MCF 10A (cell line): Measurements from ENCODE around the gene SHOC1. TPM values are rescaled to one million over a fixed set of nuclear protein-coding genes. Genes with fewer than 3 reads are reported as not detected.

Source experiments
- BruUV-seq: library from RNA; stranded (reverse); fragments of 400-500 nt; replicated peaks from 2 replicates; lab custom pipeline; 2021; lab: Mats Ljungman, UMichigan
- CTCF ChIA-PET: fragments of 300-600 bp; sonication (Branson Sonifier 250); formaldehyde crosslinking; extraction: SDS; loops from one replicate; lab custom pipeline; 2021; ENCODE audit warnings: antibody characterized with exemption, inconsistent platforms; lab: Yijun Ruan, JAX
- POLR2A ChIA-PET: fragments of 300-600, 350-650 bp; sonication (Branson Sonifier 250); formaldehyde crosslinking; extraction: SDS; loops from one replicate; lab custom pipeline; 2020; ENCODE audit warnings: antibody characterized with exemption, inconsistent platforms; lab: Yijun Ruan, JAX
- DNase-seq: peaks from one replicate; pipeline ENCODE4 v3.0.0-alpha.2; 2018; ENCODE audit not compliant: unreplicated experiment
- H3K27ac Mint-ChIP-seq: one replicate; pipeline ENCODE4 v1.8.0; 2022; ENCODE audit warnings: mild to moderate bottlenecking, low read depth, mixed read lengths; ENCODE audit not compliant: unreplicated experiment
- H3K27me3 Mint-ChIP-seq: one replicate; pipeline ENCODE4 v1.8.0; 2022; ENCODE audit warnings: mixed read lengths; ENCODE audit not compliant: insufficient read depth, unreplicated experiment
- H3K36me3 Mint-ChIP-seq: one replicate; pipeline ENCODE4 v1.8.0; 2022; ENCODE audit warnings: mild to moderate bottlenecking, moderate library complexity, mixed read lengths; ENCODE audit not compliant: insufficient read depth, unreplicated experiment
- H3K4me1 Mint-ChIP-seq: one replicate; pipeline ENCODE4 v1.8.0; 2022; ENCODE audit warnings: mixed read lengths; ENCODE audit not compliant: insufficient read depth, unreplicated experiment
- H3K4me3 Mint-ChIP-seq: one replicate; pipeline ENCODE4 v1.8.0; 2022; ENCODE audit warnings: mild to moderate bottlenecking, moderate library complexity, mixed read lengths; ENCODE audit not compliant: unreplicated experiment
- H3K9me3 Mint-ChIP-seq: one replicate; pipeline ENCODE4 v1.8.0; 2022; ENCODE audit warnings: mixed read lengths; ENCODE audit not compliant: unreplicated experiment
- intact Hi-C: fragments of 100-400 bp; cut with micrococcal nuclease; formaldehyde crosslinking; loops from 2 replicates; pipeline ENCODE4 v1.14.1; 2022
- total RNA-seq: library from RNA; stranded (reverse); gene quantifications from 2 replicates; pipeline ENCODE4 v1.2.3, GENCODE V29; 2022
- TF ChIP-seq, protein P1 (sequence below): fragments of 200-600 bp; IDR thresholded peaks from one replicate; pipeline ENCODE4 v1.8.0; 2022; ENCODE audit warnings: antibody characterized with exemption, mild to moderate bottlenecking; ENCODE audit not compliant: unreplicated experiment

The SHOC1 gene
- total RNA-seq, 1 experiment from 2014 or later: 0.09 TPM

DNA sequence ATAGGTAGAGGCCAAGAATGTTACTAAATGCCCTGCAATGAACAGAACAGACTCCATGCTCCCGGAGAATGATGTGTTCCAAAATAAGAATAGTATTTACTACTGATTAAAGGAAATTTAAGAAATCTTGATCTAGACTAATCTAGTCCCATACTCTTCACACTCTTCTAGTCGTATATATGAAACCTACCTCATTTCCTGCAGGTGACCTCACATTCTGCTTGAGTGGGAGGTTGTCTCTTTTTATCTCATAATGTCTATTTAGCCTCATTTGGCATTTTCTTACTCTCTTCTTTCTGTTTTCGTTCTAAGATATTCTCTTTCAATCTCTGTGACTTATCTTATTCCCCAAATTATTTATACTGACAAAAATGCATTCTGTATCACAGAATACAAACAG lies 9.2 kb upstream of the SHOC1 start:
- no TSS peak for BruUV-seq
- CTCF ChIA-PET: interaction anchor here (0.6 kb wide), 1 partner anchor 257 kb away, joined by 3 read pairs; no protein-coding TSS in a partner anchor
- no peak for DNase-seq
- Mint-ChIP-seq H3K4me3 (no peak overlapping the region), H3K27ac (peak overlapping the region; percentile 99), H3K9me3 (no peaks in the 10 kb centered on the region), H3K4me1 (peaks cover 22% of the 10 kb centered on the region), H3K27me3 (no peaks in the 10 kb centered on the region), H3K36me3 (peaks cover 6% of the 10 kb centered on the region)
- intact Hi-C loops: no loop called here
- POLR2A ChIA-PET: no interaction called here
- TF ChIP-seq, protein P1, sequence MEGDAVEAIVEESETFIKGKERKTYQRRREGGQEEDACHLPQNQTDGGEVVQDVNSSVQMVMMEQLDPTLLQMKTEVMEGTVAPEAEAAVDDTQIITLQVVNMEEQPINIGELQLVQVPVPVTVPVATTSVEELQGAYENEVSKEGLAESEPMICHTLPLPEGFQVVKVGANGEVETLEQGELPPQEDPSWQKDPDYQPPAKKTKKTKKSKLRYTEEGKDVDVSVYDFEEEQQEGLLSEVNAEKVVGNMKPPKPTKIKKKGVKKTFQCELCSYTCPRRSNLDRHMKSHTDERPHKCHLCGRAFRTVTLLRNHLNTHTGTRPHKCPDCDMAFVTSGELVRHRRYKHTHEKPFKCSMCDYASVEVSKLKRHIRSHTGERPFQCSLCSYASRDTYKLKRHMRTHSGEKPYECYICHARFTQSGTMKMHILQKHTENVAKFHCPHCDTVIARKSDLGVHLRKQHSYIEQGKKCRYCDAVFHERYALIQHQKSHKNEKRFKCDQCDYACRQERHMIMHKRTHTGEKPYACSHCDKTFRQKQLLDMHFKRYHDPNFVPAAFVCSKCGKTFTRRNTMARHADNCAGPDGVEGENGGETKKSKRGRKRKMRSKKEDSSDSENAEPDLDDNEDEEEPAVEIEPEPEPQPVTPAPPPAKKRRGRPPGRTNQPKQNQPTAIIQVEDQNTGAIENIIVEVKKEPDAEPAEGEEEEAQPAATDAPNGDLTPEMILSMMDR: no peak

- H3K9me3 Mint-ChIP-seq: no peaks in the 10 kb centered on the region
- CTCF ChIA-PET: no interaction called here
- peaks cover 8% of the 10 kb centered on the region for H3K4me1 Mint-ChIP-seq
- no peak overlapping the region for H3K27ac Mint-ChIP-seq
- TF ChIP-seq, protein P1: no peak
- no peak for DNase-seq
- intact Hi-C loops: no loop called here
- no peak overlapping the region for H3K4me3 Mint-ChIP-seq
- H3K36me3 Mint-ChIP-seq: no peaks in the 10 kb centered on the region
- BruUV-seq: no TSS peak
- H3K27me3 Mint-ChIP-seq: no peaks in the 10 kb centered on the region
- POLR2A ChIA-PET: interaction anchor here (3.2 kb wide), 1 partner anchor 97 kb away, joined by 9 read pairs; the partner anchor contains the start of gene UGCG
Observed at GRCh38 chr9:111799915-111800526, 5.3 kb upstream of the SHOC1 start.

GRCh38 chr9:111799506-111799905 lies 4.8 kb upstream of the SHOC1 start:
- CTCF ChIA-PET: no interaction called here
- no TSS peak for BruUV-seq
- peaks cover 10% of the 10 kb centered on the region for H3K4me1 Mint-ChIP-seq
- H3K27ac Mint-ChIP-seq: no peak overlapping the region
- DNase-seq: no peak
- H3K4me3 Mint-ChIP-seq: no peak overlapping the region
- no peaks in the 10 kb centered on the region for H3K27me3 Mint-ChIP-seq
- H3K36me3 Mint-ChIP-seq: no peaks in the 10 kb centered on the region
- TF ChIP-seq, protein P1: no peak
- no peaks in the 10 kb centered on the region for H3K9me3 Mint-ChIP-seq
- intact Hi-C loops: no loop called here
- POLR2A ChIA-PET: interaction anchor here (0.7 to 3.2 kb wide), 2 partner anchors 13 to 97 kb away, joined by 3 to 9 read pairs; partner anchors contain the start of gene UGCG

- Mint-ChIP-seq H3K4me1 (peaks cover 10% of the 10 kb centered on the region), H3K27ac (no peak overlapping the region), H3K9me3 (no peaks in the 10 kb centered on the region), H3K36me3 (no peaks in the 10 kb centered on the region), H3K4me3 (no peak overlapping the region), H3K27me3 (no peaks in the 10 kb centered on the region)
- TF ChIP-seq, protein P1: no peak
- no TSS peak for BruUV-seq
- ChIA-PET POLR2A (interaction anchor here (0.6 to 3.2 kb wide), 2 partner anchors 98 to 1222 kb away, joined by 4 to 9 read pairs; partner anchors contain the start of gene UGCG), CTCF (interaction anchor here (0.5 to 0.7 kb wide), 4 partner anchors 52 to 302 kb away, joined by 3 to 7 read pairs (median 4); no protein-coding TSS in a partner anchor)
- peak; percentile 9 for DNase-seq
- intact Hi-C loops: no loop called here
Observed at GRCh38 chr9:111798786-111799185, 4.0 kb upstream of the SHOC1 start.
